Activated CD4-positive, CD25-positive, alpha-beta regulatory T cell treated with anti-CD3 and anti-CD28 coated beads, Interleukin-2, amount 50 U/mL, for 72 hours (primary cell): ENCODE measurements around the gene RASSF4.

Source experiments
- DNase-seq: peaks from one replicate; pipeline ENCODE4 v3.0.0; 2021

RASSF4 gene, protein sequence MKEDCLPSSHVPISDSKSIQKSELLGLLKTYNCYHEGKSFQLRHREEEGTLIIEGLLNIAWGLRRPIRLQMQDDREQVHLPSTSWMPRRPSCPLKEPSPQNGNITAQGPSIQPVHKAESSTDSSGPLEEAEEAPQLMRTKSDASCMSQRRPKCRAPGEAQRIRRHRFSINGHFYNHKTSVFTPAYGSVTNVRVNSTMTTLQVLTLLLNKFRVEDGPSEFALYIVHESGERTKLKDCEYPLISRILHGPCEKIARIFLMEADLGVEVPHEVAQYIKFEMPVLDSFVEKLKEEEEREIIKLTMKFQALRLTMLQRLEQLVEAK

DNA sequence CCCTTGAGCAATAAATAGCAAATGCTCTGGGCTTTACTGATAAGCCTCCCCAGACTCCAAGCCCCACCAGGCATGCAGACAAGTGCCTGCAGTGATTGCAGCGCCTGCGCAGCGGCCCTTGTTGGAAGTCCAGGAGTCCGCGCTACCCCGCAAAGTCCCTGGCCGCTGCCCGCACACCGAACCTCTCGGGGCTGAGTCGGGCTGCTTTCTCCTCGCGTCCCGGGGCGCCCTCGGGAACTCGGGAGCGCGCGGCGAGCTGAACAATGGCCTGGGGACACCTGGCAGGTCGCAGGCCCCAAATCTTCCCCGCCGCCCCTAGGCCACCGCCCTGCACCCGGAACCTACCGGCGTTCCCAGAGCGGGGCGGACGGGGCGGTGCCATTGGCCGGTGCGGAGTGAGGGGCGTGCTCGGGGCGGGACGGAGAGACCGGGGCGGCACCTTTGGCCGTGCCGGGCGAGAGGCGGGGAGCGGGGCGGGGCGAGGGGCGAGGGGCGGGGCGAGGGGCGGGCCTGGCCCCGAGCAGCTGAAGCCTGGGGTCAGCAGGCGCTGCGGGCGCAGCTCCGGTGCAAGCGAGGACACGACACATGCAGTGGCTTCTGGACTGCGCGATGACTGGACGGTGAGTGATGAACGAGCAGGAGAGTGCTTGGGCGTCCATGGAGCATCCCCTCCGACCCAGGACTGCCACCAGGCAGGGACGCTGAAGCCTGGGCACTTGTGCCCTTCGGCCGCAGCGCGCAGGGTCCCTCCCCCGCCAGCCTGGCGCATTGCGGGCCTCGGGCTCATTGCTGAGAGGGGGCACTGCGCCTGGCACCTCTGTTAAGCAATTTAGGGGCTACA, at the start of gene RASSF4:
Gene RASSF4 (plus strand): TSS at position 556 of the 841 bp plus-strand sequence. CDS start 10,401 bp downstream, outside the sequence.
- peak; percentile 95 for DNase-seq

DNA sequence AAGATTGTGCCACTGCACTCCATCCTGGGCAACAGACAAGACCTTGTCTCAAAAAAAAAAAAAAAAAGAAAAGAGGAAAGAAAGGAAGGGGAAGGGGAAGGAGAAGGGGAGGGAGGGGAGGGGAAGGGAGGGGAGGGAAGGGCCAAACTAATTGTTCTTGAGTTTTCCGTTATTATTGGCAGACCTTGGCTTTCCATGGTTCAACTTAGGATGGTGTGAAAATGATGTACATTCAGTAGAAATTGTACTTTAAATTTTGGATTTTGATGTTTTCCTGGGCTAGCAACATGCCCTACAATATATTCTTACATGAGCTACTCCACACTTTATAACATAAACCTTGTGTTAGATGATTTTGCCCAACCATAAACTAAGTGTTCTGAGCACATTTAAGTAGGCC, 49.7 kb upstream of the RASSF4 start:
- no peak for DNase-seq

DNA sequence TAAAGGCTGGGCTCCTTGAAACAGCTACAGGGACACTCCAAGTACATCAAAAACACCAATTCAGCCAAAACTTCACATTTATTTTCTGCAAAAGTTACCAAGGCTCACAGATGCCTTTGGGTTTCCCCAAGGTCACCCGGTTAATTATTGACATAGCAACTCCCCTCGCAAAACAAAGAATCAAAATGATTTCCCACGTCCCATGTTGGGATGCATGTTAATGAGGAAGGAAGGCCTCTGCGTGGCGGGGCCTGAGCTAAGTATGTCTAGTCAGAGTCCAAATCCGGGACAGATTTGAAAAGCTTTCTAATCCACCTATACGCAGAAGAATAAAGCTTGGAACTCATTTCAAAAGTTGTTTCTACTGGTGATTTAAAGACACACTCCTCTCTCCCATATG, 49.0 kb upstream of the RASSF4 start:
- DNase-seq = no peak

DNA sequence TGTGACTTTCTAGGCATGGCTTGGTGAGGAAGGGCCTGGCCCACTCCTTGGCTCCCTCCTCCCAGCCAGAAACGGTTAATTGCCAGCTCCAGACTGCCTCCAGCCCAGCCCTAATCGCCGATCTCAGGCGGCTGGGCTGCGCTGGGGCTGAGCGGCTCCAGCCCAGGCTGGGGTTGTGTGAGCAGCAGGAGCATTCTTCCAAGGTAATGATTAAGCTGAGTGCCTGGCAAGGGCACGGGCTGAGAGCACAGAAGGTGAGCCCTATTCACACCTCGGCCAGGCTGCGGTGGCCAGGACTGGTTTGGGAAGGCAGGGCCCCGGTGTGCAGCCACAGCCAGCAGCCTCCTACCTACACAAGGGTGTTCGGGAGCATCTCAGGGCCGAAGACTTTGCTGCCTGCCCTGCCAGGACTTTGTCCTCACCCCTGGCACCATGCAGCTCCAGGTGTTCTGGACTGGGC, 48.5 kb upstream of the RASSF4 start, which contains the start of gene TMEM72:
Gene TMEM72 (plus strand): TSS at position 257 of the 460 bp plus-strand sequence. CDS start 176 bp downstream, at position 433.
- no peak for DNase-seq

DNA sequence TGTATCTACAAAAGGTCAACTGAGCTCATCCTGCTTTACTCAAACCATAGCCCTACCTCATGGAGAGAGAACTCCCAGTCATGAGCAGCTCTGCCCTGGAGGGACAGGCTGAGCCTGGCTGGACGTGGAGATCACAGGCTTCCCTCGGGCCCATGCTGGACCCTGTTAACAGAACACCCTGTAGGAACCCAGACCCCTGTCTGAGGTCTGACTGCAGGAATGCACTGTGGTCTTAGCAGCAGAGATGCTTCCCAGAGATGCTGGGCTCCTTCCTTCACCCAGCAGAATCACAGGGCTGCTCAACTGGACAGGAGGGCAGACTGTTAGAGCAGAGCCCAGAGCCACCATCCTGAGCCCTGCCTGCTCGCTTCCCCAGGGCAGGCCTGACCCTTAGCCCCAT, 47.7 kb upstream of the RASSF4 start:
- DNase-seq = no peak

DNA sequence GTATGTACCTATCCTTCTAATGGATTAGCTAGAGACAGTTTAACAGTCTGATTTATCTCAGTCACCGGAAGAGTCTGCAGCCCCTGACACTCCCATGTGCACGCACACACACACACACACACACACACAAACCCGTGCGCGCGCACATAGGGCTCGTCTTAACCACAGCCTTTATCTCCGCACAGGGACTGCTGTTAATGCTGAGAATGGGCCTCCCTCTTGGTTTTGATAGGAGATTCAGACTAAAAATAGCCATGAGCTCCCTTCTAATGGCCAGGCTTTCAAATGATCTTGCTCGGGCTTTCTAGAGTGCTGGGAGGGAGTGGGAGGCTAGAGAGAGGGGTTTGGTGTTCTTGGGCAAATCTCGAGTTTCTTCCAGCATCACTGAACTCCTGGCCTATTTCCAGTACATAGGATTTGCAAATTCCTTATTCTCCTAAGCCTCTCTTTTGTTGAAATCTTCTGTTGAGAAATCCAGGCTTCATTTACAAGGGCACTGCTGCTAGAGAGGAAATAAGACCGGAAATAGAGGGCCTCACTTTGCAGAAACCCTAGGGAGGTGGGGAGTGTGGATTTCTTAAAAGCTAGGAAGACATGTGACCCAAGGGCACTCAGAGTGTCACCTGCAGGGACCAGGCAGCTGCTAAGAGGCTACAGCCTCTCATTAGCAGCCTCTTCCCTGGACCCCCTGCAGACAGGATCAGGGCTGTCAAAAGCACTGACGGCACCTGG, 46.1 kb upstream of the RASSF4 start:
- DNase-seq = no peak

DNA sequence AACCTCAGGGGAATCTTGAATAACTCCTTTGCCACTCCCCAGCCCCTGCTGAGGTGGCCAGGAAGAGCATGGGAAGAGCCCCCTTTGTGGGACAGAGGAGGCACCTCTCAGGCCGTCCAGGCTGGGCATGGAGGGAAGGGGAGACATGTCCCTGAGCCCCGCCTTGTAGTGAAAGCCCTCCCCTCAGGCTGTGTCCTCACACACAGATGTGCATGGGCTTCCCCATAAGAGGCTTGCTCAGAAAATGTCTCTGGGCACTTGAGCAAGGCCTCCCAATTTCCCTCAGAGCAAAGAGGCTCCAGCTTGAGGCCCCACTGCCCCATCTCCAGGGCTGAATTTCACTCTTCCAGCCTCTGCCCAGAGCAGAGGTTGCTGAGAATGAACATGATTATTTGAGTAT, 44.7 kb upstream of the RASSF4 start:
- DNase-seq = no peak

DNA sequence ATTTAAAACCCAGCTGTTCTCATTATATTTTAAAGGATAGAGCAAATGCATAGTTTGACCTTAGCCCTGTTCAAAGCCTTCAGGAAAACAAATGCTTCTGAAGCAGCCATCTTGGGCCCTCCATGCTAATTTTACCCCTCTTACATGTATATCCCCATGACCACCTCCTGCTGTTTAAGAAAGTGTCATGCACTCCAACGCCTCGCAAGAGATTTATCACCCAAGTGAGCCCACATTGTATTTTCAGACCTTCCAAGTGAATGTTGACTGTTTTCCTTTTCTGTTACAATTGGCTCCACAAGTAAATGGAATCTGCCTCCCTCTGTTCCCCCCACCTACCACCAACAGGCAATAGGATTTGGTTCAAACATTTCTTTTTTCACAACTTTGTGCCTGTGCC, 43.2 kb upstream of the RASSF4 start:
- DNase-seq = no peak

DNA sequence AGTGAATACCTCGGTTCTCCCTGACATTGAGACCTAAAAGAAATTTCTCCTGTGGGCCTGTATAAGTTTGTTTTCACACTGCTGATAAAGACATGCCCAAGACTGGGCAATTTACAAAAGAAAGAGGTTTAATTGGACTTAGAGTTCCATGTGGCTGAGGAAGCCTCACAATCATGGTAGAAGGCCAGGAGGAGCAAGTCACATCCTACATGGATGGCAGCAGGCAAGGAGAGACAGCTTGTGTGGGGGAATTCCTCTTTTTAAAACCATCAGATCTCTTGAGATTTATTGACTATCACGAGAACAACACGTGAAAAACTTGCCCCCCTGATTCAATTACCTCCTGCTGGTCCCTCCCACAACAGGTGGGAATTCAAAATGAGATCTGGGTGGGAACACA, 41.8 kb upstream of the RASSF4 start:
- DNase-seq = no peak

DNA sequence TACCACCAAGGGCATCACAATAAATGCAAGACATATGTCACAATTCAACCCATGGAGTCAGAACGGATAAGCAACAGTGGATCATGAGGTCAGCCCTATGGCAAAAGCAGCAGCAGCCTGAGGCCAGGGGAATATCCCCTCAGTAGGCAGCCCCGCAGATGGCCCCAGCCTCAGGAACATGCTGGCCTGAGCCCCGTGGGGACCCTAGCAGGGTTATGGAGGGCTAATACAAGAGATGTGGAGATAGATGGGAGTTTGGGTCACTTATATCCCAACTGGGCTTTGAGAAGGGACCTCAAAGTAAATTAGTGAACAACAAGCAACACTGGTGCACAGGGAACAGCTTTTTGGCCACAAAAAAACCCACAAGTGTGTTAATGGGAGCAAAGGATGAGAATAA, 39.4 kb upstream of the RASSF4 start:
- DNase-seq = no peak

DNA sequence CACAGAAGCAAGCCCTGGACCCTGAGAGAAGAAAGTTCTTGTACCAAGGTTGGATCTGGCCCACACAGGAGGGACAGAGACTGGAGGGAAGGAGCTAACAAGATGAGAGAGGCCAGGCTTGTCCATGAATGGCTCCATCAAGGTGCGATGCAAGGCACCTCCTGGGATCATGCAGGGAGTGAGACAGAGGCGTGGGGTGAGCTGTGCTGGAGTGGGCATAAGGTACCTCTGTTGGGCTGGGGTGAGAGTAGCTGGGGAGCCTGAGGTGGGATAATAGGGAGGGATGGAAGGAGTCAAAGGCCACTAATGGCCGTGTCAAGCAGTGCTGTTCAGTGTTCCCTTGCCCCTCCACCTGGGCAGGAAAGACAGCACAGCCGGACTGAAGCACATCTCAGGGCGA, 38.5 kb upstream of the RASSF4 start:
- no peak for DNase-seq

DNA sequence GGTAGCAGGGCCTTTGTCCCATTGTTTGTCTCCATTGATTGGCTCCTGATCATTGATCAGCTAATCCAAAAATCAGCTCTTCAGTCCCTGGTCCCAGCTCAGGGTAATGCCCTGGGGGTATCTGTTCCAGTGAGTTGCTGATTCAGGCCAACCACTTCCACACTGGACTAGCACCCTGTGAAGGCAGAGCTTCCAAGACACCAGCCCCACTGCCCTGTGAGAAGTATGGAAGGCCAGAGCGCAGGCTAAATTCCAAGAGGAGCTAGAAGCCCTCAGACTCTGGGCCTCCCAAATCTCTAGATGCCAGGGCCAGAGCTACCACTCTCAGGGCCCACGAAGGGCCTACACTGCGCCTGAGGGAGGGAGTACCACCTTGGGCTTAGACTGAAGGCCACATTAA, 38.1 kb upstream of the RASSF4 start:
- no peak for DNase-seq

DNA sequence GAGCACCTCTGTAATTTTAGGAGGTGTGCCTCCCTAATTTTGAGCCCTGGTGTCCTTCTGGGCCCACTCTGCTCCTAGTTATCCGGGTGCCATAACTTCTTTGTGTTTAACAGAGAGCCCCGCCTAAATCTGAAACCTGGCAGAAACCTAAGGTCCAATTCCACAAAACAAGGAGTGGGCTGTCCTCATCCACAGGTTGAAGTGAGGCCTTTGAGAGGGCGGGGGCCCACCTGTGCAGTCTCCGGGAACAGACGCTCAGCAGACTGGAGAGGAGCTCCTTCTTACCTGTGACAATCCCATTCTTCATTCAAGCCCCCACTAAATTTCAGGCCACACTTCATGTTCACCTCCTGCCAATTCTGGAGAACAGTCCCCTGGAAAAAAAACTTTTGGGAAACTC, 37.6 kb upstream of the RASSF4 start:
- no peak for DNase-seq

DNA sequence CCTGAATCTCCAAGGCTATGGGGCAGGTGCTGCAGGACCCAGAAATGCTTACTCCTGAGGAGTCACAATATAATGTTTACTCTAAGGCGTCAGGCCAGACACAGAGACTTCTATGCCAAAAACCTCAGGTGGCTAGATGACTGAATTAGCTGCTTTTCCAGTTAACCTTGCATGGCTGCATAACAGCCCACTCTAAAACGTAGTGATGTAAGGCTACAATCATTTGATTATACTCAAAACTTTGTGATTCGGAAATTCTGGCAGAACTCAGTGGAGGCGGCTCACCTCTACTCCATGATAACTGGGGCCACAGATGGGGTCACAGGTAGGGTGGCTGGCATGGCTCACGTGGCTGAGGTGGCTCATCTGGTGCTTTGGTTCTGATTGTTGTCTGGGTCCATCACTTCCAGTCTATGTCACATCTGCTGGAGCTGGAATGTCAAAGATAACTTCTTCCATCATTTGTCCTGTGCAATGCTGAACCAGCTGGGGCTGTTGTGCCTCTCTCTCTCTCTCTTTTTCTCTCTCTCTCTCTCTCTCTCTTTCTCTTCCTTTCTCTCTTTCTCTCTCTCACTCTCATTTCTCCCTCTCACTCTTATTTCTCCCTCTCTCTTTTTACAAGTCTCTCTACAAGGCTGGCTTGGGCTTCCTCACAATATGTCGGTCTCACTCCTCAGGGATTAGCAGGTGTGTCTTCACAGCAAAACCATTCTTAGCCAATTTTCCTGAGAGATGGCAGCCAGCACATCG, 36.6 kb upstream of the RASSF4 start:
- no peak for DNase-seq

DNA sequence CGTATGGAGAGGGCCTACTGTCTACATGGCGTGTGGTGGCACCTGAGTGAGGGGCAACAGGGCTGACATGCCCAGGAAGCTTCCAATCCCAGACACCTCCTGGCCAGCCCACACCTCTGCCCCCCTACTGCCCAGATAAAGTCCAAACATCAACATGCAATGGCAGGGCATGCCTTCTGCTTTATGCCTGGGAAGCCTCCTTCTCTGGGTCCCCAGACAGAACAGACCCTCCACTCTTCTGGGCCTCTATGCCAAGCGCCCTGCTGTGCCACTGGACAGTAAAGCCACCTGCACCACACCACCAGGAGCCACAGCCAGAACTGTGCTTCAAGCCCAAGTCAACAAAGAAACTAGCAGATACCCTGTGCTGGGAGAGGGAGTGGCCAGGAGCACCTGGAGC, 36.0 kb upstream of the RASSF4 start:
- no peak for DNase-seq

DNA sequence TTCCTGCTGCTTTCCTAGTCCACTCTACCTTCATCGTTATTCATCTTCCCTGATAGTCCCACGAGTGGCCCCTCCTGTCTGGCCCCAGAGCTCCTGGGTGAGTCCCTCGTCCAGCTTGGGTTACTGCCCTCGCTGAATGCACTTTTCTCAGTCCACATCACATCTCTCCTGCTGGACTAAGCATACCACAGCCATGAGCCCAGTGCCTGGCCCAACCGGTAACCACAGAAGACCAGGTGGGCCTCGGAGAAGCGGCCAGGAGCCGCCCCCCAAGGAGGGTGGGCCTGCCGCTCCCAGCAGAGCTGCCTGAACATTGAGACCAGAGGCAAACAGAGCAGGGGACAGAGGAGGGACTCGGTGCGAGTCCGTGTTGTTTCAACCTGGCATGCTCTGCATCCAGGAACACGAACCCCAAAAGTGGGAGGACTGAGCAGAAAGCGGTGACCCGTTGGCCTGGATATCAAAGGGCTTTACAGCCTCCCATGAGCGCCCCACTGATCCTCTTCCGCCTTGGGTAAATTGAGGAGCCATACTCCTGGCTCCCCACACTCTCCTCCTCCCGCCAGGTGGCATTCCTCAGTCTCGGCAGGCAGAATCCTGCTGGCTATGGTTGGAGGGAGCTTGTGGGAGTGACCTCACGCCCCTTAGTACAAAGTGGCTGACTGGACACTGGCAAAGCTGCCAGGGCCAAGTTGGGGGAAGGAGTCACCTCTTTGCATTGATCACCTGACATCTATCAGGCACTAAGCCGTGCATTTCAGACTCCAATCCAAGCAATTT, 35.2 kb upstream of the RASSF4 start:
- no peak for DNase-seq

DNA sequence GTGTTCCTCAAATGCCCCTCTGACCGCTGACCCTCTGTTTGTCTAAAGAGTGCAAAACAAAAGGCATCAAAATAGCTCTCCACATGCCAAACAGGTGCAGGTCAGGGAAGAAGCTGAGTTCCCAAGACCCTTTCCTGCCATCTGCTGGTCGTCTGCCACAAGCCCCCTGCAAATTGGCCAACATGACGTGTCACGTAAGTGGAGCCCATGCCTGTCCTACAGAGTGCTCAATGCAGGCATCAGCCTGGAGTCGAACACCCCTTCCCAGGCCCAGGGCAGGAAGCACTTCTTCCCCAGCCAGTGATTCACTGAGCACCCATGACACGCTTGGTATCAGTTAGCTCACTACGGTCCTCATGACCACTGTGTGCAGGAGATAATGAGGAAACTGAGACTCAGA, 34.4 kb upstream of the RASSF4 start:
- no peak for DNase-seq

DNA sequence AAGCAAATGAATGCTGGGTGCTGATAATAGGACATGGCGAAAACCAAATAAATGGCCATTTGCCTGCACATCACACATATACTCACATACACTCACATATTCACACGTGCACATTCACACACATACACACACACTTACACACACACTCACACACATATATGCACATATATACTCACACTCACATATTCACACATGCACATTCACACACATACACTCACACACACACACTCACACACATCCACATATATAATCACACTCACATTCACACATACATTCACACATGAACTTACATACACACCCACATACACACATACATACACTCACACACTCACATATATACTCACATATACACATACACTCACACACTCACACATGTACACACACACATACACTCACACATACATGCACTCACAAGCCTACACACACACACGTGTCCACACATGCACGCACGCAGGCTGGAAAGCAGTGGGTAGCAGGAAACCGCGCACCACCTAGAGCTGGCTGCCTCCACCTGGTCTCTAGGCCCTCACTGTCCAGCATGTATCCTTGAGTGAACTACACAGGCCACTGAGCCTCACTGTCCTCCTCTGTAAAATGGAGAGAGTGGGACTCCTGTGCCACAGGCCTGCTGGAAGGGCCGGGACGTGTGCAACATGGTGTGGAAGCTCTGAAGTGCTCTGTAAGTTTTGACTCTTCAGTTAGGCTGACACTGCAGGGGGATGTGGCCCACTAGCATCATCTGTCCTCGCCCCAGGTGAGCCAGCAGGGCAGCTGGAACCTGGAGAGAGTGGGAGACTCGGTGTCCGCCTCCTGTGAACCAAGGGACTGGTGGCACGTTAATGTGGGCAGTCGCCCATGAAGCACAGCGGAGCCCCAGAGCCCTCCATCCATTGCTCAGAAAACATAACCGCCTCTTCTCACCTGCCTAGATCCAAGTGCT, 33.5 kb upstream of the RASSF4 start:
- DNase-seq = no peak

DNA sequence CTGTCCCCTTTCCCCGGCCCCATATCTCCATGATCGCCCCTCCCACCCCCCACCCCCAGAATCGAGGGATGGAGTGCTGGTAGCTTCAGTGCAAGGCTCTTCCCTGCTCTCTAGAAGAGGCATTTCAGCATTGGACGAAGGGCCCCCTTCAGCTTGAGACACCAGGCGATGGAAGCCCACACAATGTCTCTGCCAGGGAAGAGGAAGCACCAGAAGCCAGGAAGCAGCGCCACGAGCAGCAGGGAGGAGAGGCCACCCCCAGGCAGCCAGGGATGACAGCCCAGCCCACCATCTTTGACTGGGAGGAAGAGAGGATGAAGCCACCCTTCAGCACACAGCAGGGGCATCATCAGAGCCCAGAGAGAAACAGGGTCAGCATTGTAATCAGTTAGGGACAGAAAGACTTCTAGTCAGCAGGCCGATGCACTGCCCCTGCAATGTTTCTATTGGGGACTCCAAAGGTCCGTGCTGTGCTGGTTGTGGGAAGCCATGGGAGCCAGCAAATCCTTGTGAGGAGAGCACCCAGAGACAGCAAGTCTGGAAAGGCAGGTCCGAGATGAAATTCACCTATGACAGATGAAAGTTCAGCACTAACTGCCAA, 32.8 kb upstream of the RASSF4 start:
- DNase-seq = no peak

DNA sequence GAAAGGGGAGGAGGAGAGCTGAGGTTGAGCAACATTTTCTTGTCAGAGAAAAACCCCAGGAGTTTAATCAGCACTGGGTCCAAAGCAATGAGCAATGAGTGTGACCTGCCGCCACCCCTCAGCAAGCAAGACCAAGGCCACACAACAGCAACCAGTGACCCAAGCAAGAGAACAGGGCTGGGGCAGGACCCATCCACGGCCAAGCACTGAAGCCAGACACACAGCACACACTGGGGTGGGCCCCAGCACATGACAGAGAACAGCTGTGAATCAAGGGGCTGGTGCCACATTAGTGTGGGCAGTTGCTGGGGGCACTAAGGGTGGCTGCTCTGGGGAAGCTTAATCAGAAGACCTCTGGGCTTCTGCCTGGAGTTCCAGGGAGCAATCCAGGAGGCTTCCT, 32.2 kb upstream of the RASSF4 start:
- no peak for DNase-seq
